Thoracic aorta (tissue), 2 donors: ENCODE results near the gene ZMIZ1. TPM values are rescaled to one million over a fixed set of nuclear protein-coding genes. Genes with fewer than 3 reads are reported as not detected.

Experiments
- ATAC-seq: fragments of 150-250 bp; one replicate; pipeline ENCODE4 v1.8.0; 2017; ENCODE audit warnings: low read depth; ENCODE audit not compliant: insufficient number of reproducible peaks, low FRiP score
- DNase-seq: peaks from one replicate; pipeline ENCODE4 v3.0.0-alpha.2; 2020; ENCODE audit warnings: low spot score
- H3K27ac ChIP-seq, 2 donors: fragments of 200-600 bp; sonication (generic); 1 replicate in 1 of 2; 2 replicates in 1 of 2; pipeline ENCODE4 v1.5.1; 2016; ENCODE audit warnings: mild to moderate bottlenecking in 2 of 2, moderate library complexity in 2 of 2
- H3K27me3 ChIP-seq: fragments of 200-600 bp; sonication (generic); replicated peaks from 2 replicates; pipeline ENCODE4 v1.6.0; 2016; ENCODE audit warnings: mild to moderate bottlenecking; ENCODE audit not compliant: insufficient read depth
- H3K36me3 ChIP-seq: fragments of 200-600 bp; sonication (generic); one replicate; pipeline ENCODE4 v1.5.1; 2016
- H3K4me1 ChIP-seq, 2 donors: fragments of 200-600 bp; sonication (generic); 1 replicate in 1 of 2; 2 replicates in 1 of 2; pipeline versions ENCODE4 v1.5.1 to v1.6.0; 2016; ENCODE audit warnings: low read depth in 2 of 2, mild to moderate bottlenecking in 1 of 2; ENCODE audit not compliant: control insufficient read depth in 1 of 2
- H3K4me3 ChIP-seq: fragments of 200-600 bp; sonication (generic); 2 replicates; pipeline ENCODE4 v1.5.1; 2016; ENCODE audit warnings: mild to moderate bottlenecking
- H3K9me3 ChIP-seq: fragments of 200-600 bp; sonication (generic); 2 replicates; pipeline ENCODE4 v1.5.1; 2016
- total RNA-seq, 2 donors: library from RNA; depleted of rRNA; stranded (reverse); fragments of >200 nt; gene quantifications; one replicate each; pipeline versions ENCODE4 v1.1.0 to v1.2.3, GENCODE V29; 2016
- TF ChIP-seq, protein P1 (sequence below): fragments of 200-600 bp; sonication (generic); IDR thresholded peaks from one replicate; pipeline ENCODE4 v1.5.1; 2019; ENCODE audit warnings: antibody characterized with exemption

Gene ZMIZ1
- total RNA-seq, 2 donors from 2014 or later, result 57.8 to 81.6 TPM

DNA sequence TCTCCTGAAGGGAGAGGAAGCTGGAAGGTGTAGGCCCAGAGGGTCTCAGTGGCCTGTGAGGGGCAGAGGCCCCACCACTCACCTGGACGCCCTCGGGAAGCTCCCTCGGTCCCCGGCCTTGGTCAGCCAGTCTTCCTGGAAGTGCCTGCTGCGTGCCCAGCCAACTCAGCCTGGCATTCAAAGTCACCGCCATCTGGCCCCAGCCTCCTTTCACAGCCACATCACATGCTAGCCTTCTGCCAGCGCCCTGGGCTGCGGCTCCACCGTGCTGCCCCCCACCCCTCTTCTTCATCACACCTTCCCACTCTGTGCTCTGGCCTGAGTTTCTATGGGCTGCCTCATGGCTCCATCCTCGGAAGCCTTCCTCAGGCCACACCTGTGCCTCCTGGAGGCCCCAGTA, 98.0 kb downstream of the ZMIZ1 start:
- H3K4me1 ChIP-seq, result peaks cover 4 to 31% of the 10 kb centered on the region in 2 donors
- H3K27ac ChIP-seq, result no peak overlapping the region
- H3K27me3 ChIP-seq, result no peaks in the 10 kb centered on the region
- H3K9me3 ChIP-seq, result no peaks in the 10 kb centered on the region
- H3K36me3 ChIP-seq, result peaks cover 18% of the 10 kb centered on the region
- H3K4me3 ChIP-seq, result no peak overlapping the region
- DNase-seq (no peak), ATAC-seq (no peak)
- TF ChIP-seq, protein P1, sequence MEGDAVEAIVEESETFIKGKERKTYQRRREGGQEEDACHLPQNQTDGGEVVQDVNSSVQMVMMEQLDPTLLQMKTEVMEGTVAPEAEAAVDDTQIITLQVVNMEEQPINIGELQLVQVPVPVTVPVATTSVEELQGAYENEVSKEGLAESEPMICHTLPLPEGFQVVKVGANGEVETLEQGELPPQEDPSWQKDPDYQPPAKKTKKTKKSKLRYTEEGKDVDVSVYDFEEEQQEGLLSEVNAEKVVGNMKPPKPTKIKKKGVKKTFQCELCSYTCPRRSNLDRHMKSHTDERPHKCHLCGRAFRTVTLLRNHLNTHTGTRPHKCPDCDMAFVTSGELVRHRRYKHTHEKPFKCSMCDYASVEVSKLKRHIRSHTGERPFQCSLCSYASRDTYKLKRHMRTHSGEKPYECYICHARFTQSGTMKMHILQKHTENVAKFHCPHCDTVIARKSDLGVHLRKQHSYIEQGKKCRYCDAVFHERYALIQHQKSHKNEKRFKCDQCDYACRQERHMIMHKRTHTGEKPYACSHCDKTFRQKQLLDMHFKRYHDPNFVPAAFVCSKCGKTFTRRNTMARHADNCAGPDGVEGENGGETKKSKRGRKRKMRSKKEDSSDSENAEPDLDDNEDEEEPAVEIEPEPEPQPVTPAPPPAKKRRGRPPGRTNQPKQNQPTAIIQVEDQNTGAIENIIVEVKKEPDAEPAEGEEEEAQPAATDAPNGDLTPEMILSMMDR, result no peak

DNA sequence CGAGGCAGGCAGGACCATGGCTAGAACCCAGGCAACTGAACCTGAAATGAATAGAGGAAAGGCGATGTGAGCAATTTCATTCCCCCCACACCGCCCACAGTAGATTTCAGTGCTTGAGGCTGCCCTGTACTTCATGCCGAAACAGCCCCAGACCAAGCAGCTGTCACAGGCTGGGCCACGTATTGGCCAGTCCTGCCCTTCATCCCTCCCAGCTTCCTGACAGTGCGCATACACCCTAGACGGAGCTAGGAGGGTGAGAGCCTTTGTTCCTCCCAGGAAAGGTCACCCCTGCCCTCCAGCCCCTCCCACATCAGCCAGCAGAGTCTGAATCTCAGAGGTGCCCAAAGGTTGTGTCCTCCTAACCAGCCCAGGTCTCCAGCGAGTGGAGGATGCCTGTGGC, 98.8 kb downstream of the ZMIZ1 start:
- Histone ChIP-seq H3K36me3 (peaks cover 18% of the 10 kb centered on the region), H3K27ac (no peak overlapping the region), H3K9me3 (no peaks in the 10 kb centered on the region), H3K4me3 (no peak overlapping the region), H3K27me3 (no peaks in the 10 kb centered on the region), H3K4me1 (peaks cover 4 to 26% of the 10 kb centered on the region in 2 donors)
- TF ChIP-seq, protein P1, result no peak
- DNase-seq (no peak), ATAC-seq (no peak)

DNA sequence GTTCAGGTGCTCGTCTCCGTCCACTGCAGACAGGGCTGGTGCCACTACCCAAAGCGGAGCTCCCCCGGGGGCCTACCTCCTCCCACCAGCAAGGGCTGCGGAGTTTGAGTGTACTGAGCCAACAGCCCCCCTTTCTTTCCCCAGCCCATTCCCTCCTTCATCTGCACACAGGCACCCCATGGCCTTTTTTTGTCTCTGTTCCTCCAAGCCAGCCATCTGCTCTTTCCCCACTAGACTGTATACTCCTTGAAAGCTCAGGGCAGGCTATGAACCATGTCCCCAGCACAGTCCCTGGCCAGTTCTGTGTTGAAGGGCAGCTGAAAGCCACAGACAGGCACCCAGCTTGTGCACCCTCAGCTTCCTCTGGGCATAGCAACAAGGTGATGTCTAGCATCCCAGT, 99.4 kb downstream of the ZMIZ1 start:
- DNase-seq, result no peak
- Histone ChIP-seq H3K27ac (no peak overlapping the region), H3K9me3 (no peaks in the 10 kb centered on the region), H3K4me1 (peaks cover 1 to 19% of the 10 kb centered on the region in 2 donors), H3K4me3 (no peak overlapping the region), H3K27me3 (no peaks in the 10 kb centered on the region), H3K36me3 (peaks cover 18% of the 10 kb centered on the region)
- no peak for ATAC-seq
- TF ChIP-seq, protein P1, result no peak

DNA sequence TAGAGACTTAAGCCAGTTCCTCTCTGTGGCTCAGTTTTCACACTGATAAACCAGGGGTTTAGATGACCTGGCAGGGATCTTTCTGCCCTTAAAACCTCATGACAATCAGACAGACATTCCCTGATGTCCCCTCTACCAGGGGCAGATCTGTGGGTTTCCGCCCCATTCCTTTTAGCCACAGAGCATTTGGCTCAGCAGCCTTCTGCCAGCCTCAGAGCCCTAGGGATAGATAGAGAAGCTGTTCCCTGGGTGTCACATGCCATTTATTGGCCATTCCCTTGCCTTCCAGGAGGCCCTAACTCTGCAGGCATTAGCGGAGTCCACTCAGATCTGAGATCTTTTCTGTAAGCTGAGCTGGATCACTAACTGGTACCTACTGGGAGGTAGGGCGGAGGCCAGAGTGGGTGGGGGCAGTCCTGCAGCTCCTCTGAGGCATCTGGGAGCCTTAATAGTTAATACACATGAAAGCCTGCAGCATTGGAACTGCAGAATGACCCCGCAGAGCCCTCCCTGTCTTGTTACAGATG, 101.5 kb downstream of the ZMIZ1 start:
- no peak for DNase-seq
- Histone ChIP-seq H3K4me1 (peaks cover 0 to 20% of the 10 kb centered on the region in 2 donors), H3K4me3 (no peak overlapping the region), H3K9me3 (no peaks in the 10 kb centered on the region), H3K27ac (no peak overlapping the region), H3K27me3 (no peaks in the 10 kb centered on the region), H3K36me3 (peaks cover 13% of the 10 kb centered on the region)
- no peak for ATAC-seq
- TF ChIP-seq, protein P1, result no peak

DNA sequence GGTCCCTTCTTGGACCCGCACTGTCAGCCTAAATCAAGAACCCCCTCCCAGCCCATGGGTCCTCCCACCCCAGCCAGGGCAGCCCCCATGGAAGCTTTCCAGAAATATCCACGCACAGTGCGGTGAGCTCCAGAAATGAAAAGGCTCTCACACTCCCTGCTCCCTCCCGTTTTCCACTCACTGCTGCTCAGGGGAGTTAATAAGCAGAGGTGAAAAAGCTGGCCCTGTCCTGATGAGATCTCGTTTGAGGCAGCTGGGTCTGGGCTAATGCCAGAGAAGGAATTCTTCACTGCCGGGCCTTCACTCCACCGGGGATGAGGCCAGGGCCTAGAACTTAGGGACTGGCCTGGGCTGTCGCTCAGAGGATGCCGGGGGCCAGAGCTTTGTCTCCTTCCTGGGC, 102.2 kb downstream of the ZMIZ1 start:
- no peak overlapping the region for H3K27ac ChIP-seq
- peaks cover 5 to 20% of the 10 kb centered on the region in 2 donors for H3K4me1 ChIP-seq
- H3K27me3 ChIP-seq, result no peaks in the 10 kb centered on the region
- no peak overlapping the region for H3K4me3 ChIP-seq
- H3K9me3 ChIP-seq, result no peaks in the 10 kb centered on the region
- peaks cover 13% of the 10 kb centered on the region for H3K36me3 ChIP-seq
- no peak for ATAC-seq
- DNase-seq, result no peak
- TF ChIP-seq, protein P1, result no peak
